ENCODE measurements around the gene ATP8A2. TPM values are rescaled to one million over a fixed set of nuclear protein-coding genes. Genes with fewer than 3 reads are reported as not detected.
A peak's percentile ranks its signal among the peaks of the same experiment; 100 is the strongest.
"Not testable (repeated sequence)": the region's sequence is repeated elsewhere in the genome, so short reads cannot be mapped to it uniquely, and the experiment has no call there.

Gene ATP8A2
- total RNA-seq, 2 experiments from 2014 or later = 1.6 to 1.7 TPM

DNA sequence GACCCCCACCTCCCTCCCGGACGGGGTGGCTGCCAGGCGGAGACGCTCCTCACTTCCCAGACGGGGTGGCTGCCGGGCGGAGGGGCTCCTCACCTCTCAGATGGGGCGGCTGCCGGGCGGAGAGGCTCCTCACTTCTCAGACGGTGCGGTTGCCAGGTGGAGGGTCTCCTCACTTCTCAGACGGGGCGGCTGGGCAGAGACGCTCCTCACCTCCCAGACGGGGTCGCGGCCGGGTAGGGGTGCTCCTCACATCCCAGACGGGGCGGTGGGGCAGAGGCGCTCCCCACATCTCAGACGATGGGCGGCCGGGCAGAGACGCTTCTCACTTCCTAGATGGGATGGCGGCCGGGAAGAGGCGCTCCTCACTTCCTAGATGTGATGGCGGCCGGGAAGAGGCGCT is 141.3 kb downstream of the ATP8A2 start:
- H3K9me3 Mint-ChIP-seq = peaks cover 15% of the 10 kb centered on the region
- not testable (repeated sequence) for H3K27ac Mint-ChIP-seq, H3K4me3 Mint-ChIP-seq, H3K36me3 Mint-ChIP-seq, H3K4me1 Mint-ChIP-seq, DNase-seq, H3K27me3 Mint-ChIP-seq

DNA sequence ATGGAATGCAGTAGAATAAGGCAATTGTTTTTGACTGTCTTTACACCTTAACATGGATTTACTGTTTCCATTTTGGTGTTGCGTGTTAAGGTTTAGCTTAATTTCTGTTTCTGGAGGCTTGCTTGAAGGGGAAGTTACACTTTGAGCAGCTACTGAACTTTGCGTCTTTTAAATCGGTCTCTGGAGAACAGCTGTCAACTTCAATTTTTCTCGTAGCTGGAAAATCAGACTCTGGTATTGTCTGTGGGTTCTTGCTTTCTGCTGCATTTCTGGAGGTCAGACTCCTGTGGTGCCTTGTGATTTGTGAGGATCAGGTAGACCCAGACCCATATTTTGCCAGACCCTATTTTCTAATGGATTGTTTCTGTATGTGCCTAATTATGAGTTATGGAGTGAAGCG is 146.7 kb downstream of the ATP8A2 start:
- Mint-ChIP-seq H3K36me3 (no peaks in the 10 kb centered on the region), H3K27me3 (peaks cover 6% of the 10 kb centered on the region), H3K4me3 (no peak overlapping the region), H3K9me3 (peaks cover 4% of the 10 kb centered on the region), H3K27ac (no peak overlapping the region), H3K4me1 (no peaks in the 10 kb centered on the region)
- DNase-seq = no peak

DNA sequence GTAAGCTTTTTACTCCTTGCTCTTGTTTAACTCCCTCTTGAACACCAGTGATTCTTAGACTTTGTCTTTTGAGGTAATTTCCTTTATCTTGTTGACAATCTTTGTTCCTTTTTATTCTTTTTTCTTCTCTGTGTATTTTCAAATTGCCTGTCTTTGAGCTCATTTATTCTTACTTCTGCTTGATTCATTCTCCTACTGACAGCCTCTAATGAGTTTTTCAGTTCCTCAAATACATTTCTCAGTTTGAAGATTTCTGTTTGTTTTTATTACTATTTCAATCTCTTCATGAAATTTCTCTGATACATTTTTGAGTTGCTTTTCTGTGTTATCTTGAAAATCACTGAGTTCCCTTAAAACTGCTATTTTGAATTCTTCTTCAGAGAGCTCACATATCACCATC is 154.1 kb downstream of the ATP8A2 start:
- Mint-ChIP-seq H3K36me3 (no peaks in the 10 kb centered on the region), H3K27me3 (peaks cover 24% of the 10 kb centered on the region)

DNA sequence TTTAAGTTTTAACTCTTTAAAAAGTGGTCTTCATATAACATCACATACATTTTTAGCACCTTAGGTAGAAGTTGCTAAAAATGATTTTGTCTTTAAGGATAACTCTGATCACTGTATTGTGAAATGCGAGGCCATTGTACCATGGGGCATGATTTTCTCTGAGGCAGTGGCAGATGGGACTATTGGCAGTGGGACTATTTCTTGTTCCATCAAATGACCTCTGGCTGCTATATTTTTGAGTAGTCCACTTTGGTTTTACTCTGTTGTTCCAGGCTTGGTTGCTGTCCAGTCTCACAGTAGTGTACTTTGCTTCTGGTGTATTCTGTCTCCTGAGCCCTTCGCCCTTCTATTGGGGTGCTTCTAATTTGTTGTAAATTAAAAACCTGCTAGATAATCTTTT is 156.5 kb downstream of the ATP8A2 start:
- DNase-seq = no peak
- Mint-ChIP-seq H3K4me3 (no peak overlapping the region), H3K27me3 (peaks cover 29% of the 10 kb centered on the region), H3K36me3 (no peaks in the 10 kb centered on the region), H3K27ac (no peak overlapping the region), H3K4me1 (no peaks in the 10 kb centered on the region), H3K9me3 (peaks cover 23% of the 10 kb centered on the region)

More for the DNA sequence above, 154.1 kb downstream of the ATP8A2 start:
- H3K27ac Mint-ChIP-seq = no peak overlapping the region
- no peak for DNase-seq
- H3K4me1 Mint-ChIP-seq = no peaks in the 10 kb centered on the region
- H3K9me3 Mint-ChIP-seq = peaks cover 23% of the 10 kb centered on the region
- H3K4me3 Mint-ChIP-seq = no peak overlapping the region

DNA sequence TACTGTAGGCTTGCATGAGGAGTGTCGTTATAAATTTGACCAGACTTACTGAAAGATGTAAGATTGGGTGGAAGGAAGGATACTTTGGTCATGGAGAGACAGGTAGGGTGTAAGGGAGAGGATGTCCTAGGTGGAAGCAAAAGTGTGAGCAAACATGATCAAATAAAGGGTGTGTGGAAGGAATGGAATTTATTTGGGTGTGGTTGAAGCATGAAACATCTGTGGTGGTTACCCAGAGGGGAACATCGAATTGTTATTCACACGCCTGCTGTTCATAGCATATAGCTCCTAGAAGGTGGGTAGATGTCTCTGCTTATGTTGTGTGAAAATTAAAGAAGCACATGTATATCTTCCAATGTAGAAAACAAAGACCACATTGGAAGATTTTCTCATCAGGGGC is 157.7 kb downstream of the ATP8A2 start:
- H3K27ac Mint-ChIP-seq = no peak overlapping the region
- peaks cover 25% of the 10 kb centered on the region for H3K27me3 Mint-ChIP-seq
- no peaks in the 10 kb centered on the region for H3K36me3 Mint-ChIP-seq
- no peak for DNase-seq
- no peak overlapping the region for H3K4me3 Mint-ChIP-seq
- H3K4me1 Mint-ChIP-seq = no peaks in the 10 kb centered on the region
- peaks cover 18% of the 10 kb centered on the region for H3K9me3 Mint-ChIP-seq

DNA sequence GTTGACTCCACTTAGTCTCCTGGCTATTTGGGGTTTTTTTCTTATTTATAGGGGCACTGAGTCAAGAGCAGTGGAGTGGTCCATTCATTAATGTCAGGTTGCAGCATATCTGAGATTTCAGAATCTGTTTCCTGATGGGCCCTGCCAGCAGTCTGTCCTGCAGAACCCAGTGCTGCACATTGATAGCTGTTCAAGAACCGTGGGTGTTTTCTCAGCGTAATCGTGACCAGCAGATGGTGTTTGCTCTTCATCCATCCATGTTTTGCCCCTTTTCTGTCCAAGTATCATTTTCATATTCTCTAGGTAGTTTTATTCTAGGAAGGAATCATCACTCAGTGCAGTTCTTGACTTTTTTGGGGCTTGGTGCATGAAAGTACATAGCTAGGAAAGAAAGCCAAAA is 166.5 kb downstream of the ATP8A2 start:
- Mint-ChIP-seq H3K27ac (no peak overlapping the region), H3K36me3 (no peaks in the 10 kb centered on the region), H3K27me3 (peaks cover 28% of the 10 kb centered on the region), H3K4me1 (no peaks in the 10 kb centered on the region), H3K4me3 (no peak overlapping the region), H3K9me3 (no peaks in the 10 kb centered on the region)
- no peak for DNase-seq

GRCh38 chr13:25541434-25542123 is 169.8 kb downstream of the ATP8A2 start:
- no peak for DNase-seq
- H3K27me3 Mint-ChIP-seq = peaks cover 20% of the 10 kb centered on the region
- no peaks in the 10 kb centered on the region for H3K4me1 Mint-ChIP-seq
- H3K36me3 Mint-ChIP-seq = no peaks in the 10 kb centered on the region
- no peak overlapping the region for H3K27ac Mint-ChIP-seq
- no peak overlapping the region for H3K4me3 Mint-ChIP-seq
- H3K9me3 Mint-ChIP-seq = no peaks in the 10 kb centered on the region

DNA sequence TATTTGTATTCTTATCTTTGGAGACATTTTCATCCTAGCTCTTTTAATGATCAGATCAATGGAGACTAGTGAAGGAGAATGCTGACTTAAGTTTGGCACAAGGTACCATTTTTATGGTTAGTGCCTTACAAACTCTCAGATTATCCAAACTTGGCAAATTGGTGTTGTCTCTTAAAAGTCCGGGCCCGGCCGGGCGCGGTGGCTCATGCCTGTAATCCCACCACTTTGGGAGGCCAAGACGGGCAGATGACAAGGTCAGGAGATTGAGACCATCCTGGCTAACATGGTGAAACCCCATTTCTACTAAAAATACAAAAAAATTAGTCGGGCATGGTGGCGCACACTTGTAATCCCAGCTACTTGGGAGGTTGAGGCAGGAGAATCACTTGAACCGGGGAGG is 177.2 kb downstream of the ATP8A2 start:
- not testable (repeated sequence) for H3K4me1 Mint-ChIP-seq, H3K27ac Mint-ChIP-seq, H3K27me3 Mint-ChIP-seq, H3K9me3 Mint-ChIP-seq, H3K36me3 Mint-ChIP-seq, H3K4me3 Mint-ChIP-seq, DNase-seq

DNA sequence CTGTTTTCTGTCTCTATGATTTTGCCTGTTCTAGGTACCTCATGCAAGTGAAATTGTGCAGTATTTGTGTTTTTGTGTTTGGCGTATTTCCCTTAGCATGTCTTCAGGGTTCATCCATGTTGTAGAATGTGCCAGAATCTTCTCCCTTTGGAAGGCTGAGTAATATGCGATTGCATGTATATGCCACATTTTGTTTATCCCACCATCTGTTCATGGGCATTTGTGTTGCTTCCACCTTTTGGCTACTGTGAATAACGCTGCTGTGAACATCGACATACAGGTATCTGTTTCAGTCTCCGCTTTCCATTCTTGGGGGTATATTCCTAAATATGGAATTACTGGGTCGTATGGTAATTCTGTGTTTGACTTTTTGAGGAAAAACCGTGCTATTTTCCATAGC is 190.0 kb downstream of the ATP8A2 start:
- no peaks in the 10 kb centered on the region for H3K36me3 Mint-ChIP-seq
- no peak overlapping the region for H3K4me3 Mint-ChIP-seq
- H3K9me3 Mint-ChIP-seq = no peaks in the 10 kb centered on the region
- H3K27ac Mint-ChIP-seq = no peak overlapping the region
- H3K27me3 Mint-ChIP-seq = peaks cover 25% of the 10 kb centered on the region
- no peaks in the 10 kb centered on the region for H3K4me1 Mint-ChIP-seq
- DNase-seq = no peak

- no peak for DNase-seq
- Mint-ChIP-seq H3K9me3 (no peaks in the 10 kb centered on the region), H3K4me1 (no peaks in the 10 kb centered on the region), H3K27me3 (peaks cover 44% of the 10 kb centered on the region), H3K36me3 (no peaks in the 10 kb centered on the region), H3K27ac (no peak overlapping the region), H3K4me3 (no peak overlapping the region)
Measured at GRCh38 chr13:25570185-25570584, 198.4 kb downstream of the ATP8A2 start.

DNA sequence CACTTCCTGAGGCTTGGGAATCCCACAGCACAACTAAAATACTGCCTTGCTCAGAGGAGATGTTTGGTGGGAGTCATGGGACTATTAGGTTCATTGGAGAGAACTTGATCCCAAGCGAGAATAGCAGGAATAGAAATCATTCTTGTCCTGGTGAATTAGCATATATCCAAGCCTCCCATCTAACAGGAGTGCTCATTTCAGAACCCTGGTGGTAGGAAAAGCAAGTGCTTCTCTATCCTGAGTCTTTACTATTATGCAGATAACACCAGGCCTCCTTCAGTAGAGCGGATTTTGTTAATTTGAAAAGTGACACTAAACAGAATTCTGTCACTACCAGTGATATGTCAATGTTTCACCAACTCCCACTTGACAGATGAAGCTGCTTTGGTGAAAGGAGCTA is 199.5 kb downstream of the ATP8A2 start:
- no peak for DNase-seq
- Mint-ChIP-seq H3K27me3 (peaks cover 40% of the 10 kb centered on the region), H3K4me3 (no peak overlapping the region), H3K27ac (no peak overlapping the region), H3K36me3 (no peaks in the 10 kb centered on the region), H3K4me1 (no peaks in the 10 kb centered on the region), H3K9me3 (no peaks in the 10 kb centered on the region)

DNA sequence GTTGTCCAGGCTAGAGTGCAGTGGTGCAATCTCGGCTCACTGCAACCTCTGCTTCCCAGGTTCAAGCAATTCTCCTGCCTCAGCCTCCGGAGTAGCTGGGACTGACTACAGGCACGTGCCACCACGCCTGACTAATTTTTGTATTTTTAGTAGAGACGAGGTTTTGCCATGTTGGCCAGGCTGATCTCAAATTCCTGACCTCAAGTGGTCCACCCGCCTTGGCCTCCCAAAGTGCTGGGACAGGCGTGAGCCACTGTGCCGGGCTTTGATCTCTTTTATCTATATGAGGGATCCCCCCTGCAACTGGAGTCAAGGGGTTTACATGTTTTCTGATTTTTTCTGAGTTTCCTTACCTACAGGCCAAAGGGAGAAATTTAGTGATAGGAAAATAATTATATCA is 200.4 kb downstream of the ATP8A2 start:
- DNase-seq, H3K27ac Mint-ChIP-seq, H3K36me3 Mint-ChIP-seq, H3K4me1 Mint-ChIP-seq, H3K9me3 Mint-ChIP-seq, H3K4me3 Mint-ChIP-seq: not testable (repeated sequence)
- peaks cover 37% of the 10 kb centered on the region for H3K27me3 Mint-ChIP-seq

GRCh38 chr13:25574437-25575411 is 202.9 kb downstream of the ATP8A2 start:
- Mint-ChIP-seq H3K4me1 (no peaks in the 10 kb centered on the region), H3K27me3 (peaks cover 23% of the 10 kb centered on the region), H3K9me3 (no peaks in the 10 kb centered on the region), H3K27ac (no peak overlapping the region), H3K4me3 (no peak overlapping the region), H3K36me3 (no peaks in the 10 kb centered on the region)
- DNase-seq = peak; percentile 58

DNA sequence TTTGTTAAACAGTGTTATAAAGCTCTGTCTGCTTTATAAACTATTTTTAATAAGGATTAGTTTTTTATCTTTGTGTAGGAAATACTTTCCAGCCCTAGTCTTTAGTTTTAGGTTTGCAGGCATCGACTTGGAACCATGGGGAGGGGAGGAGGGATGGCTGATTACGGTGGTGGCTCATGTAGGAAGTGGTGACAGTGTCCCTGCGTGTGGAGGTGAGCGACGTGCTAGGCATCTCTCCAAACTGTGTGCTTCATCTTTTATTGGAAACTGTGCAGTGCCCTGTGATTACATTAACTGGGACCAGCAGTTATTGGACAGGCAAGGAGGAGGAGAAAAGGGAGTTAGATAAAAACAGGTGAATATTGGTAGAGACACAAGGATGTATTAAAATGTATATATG is 203.8 kb downstream of the ATP8A2 start:
- Mint-ChIP-seq H3K9me3 (no peaks in the 10 kb centered on the region), H3K4me3 (no peak overlapping the region), H3K27me3 (peaks cover 19% of the 10 kb centered on the region), H3K4me1 (no peaks in the 10 kb centered on the region), H3K36me3 (no peaks in the 10 kb centered on the region), H3K27ac (no peak overlapping the region)
- no peak for DNase-seq

- H3K9me3 Mint-ChIP-seq = no peaks in the 10 kb centered on the region
- no peaks in the 10 kb centered on the region for H3K36me3 Mint-ChIP-seq
- H3K4me1 Mint-ChIP-seq = no peaks in the 10 kb centered on the region
- DNase-seq = no peak
- H3K27ac Mint-ChIP-seq = no peak overlapping the region
- H3K4me3 Mint-ChIP-seq = no peak overlapping the region
- H3K27me3 Mint-ChIP-seq = peaks cover 23% of the 10 kb centered on the region
Measured at GRCh38 chr13:25578526-25578925, 206.8 kb downstream of the ATP8A2 start.

- Mint-ChIP-seq H3K9me3 (no peaks in the 10 kb centered on the region), H3K27me3 (peaks cover 19% of the 10 kb centered on the region), H3K4me1 (no peaks in the 10 kb centered on the region), H3K36me3 (no peaks in the 10 kb centered on the region), H3K27ac (no peak overlapping the region), H3K4me3 (no peak overlapping the region)
- no peak for DNase-seq
Measured at GRCh38 chr13:25579221-25579620, 207.4 kb downstream of the ATP8A2 start.

All from activated naive CD8-positive, alpha-beta T cell treated with anti-CD3 and anti-CD28 coated beads for 36 hours (primary cell).